H9 (cell line): ENCODE data around the gene ATAD2B. TPM values are rescaled to one million over a fixed set of nuclear protein-coding genes. Genes with fewer than 3 reads are reported as not detected.

ENCODE experiments used
- DNase-seq: peaks from one replicate; pipeline ENCODE4 v3.0.0-alpha.2; 2017
- H2AFZ ChIP-seq: one replicate; pipeline ENCODE4 v1.6.1; 2013; ENCODE audit warnings: mild to moderate bottlenecking, low read length, control low read depth, moderate library complexity
- H2AK5ac ChIP-seq: 2 replicates; pipeline ENCODE4 v1.6.1; 2013; ENCODE audit warnings: low read length, control low read depth, mixed read lengths; ENCODE audit not compliant: insufficient read length
- H2BK120ac ChIP-seq: one replicate; pipeline ENCODE4 v1.6.1; 2013; ENCODE audit warnings: low read depth, mild to moderate bottlenecking, low read length, control low read depth, inconsistent platforms; ENCODE audit not compliant: poor library complexity, severe bottlenecking
- H2BK12ac ChIP-seq: 2 replicates; pipeline ENCODE4 v1.6.1; 2013; ENCODE audit warnings: low read length, control low read depth, mixed read lengths, low read depth; ENCODE audit not compliant: insufficient read length
- H2BK15ac ChIP-seq: 2 replicates; pipeline ENCODE4 v1.6.1; 2013; ENCODE audit warnings: low read depth, low read length, control low read depth
- H2BK20ac ChIP-seq: one replicate; pipeline ENCODE4 v1.6.1; 2013; ENCODE audit warnings: low read depth, mild to moderate bottlenecking, low read length, control low read depth, inconsistent platforms; ENCODE audit not compliant: poor library complexity, severe bottlenecking
- H2BK5ac ChIP-seq: 2 replicates; pipeline ENCODE4 v1.6.1; 2013; ENCODE audit warnings: low read length, control low read depth, mixed read lengths; ENCODE audit not compliant: insufficient read length
- H3K14ac ChIP-seq: 2 replicates; pipeline ENCODE4 v1.6.1; 2013; ENCODE audit warnings: low read length, control low read depth; ENCODE audit not compliant: insufficient read depth
- H3K18ac ChIP-seq: 2 replicates; pipeline ENCODE4 v1.6.1; 2013; ENCODE audit warnings: low read depth, mild to moderate bottlenecking, mixed read lengths, low read length, control low read depth; ENCODE audit not compliant: insufficient read length
- H3K23ac ChIP-seq: 2 replicates; pipeline ENCODE4 v1.6.1; 2013; ENCODE audit warnings: low read length, control low read depth, mixed read lengths, low read depth; ENCODE audit not compliant: insufficient read length
- H3K23me2 ChIP-seq: 2 replicates; pipeline ENCODE4 v1.6.1; 2013; ENCODE audit warnings: low read depth, mild to moderate bottlenecking, mixed read lengths, low read length, control low read depth; ENCODE audit not compliant: insufficient read length, poor library complexity, severe bottlenecking
- H3K27ac ChIP-seq: 2 replicates; pipeline ENCODE4 v1.5.1; 2013; ENCODE audit warnings: low read length, control low read depth, mixed read lengths, low read depth; ENCODE audit not compliant: insufficient read length
- H3K27me3 ChIP-seq: 2 replicates; pipeline ENCODE4 v1.6.1; 2013; ENCODE audit warnings: low read length, control low read depth, inconsistent platforms; ENCODE audit not compliant: insufficient read depth
- H3K4ac ChIP-seq: 2 replicates; pipeline ENCODE4 v1.6.1; 2013; ENCODE audit warnings: low read depth, mild to moderate bottlenecking, control low read depth, inconsistent platforms, low read length, moderate library complexity
- H3K4me1 ChIP-seq: 2 replicates; pipeline ENCODE4 v1.6.1; 2013; ENCODE audit warnings: low read length, control low read depth, inconsistent platforms; ENCODE audit not compliant: insufficient read depth
- H3K4me2 ChIP-seq: 2 replicates; pipeline ENCODE4 v1.6.1; 2013; ENCODE audit warnings: low read length, control low read depth, mixed read lengths; ENCODE audit not compliant: insufficient read length, insufficient read depth
- H3K56ac ChIP-seq: 2 replicates; pipeline ENCODE4 v1.6.1; 2013; ENCODE audit warnings: low read depth, mild to moderate bottlenecking, mixed read lengths, low read length, control low read depth; ENCODE audit not compliant: insufficient read length
- H3K79me1 ChIP-seq: 2 replicates; pipeline ENCODE4 v1.6.1; 2013; ENCODE audit warnings: low read depth, mild to moderate bottlenecking, moderate library complexity, low read length, control low read depth, inconsistent platforms; ENCODE audit not compliant: insufficient read depth, poor library complexity, severe bottlenecking
- H3K79me2 ChIP-seq: 2 replicates; pipeline ENCODE4 v1.6.1; 2013; ENCODE audit warnings: low read length, control low read depth, inconsistent platforms; ENCODE audit not compliant: insufficient read depth
- H3K9ac ChIP-seq: 2 replicates; pipeline ENCODE4 v1.6.1; 2013; ENCODE audit warnings: low read length, control low read depth, mixed read lengths; ENCODE audit not compliant: insufficient read length; ENCODE audit errors: extremely low read depth
- H3K9me3 ChIP-seq: one replicate; pipeline ENCODE4 v1.6.1; 2013; ENCODE audit warnings: low read depth, low read length, inconsistent platforms; ENCODE audit not compliant: control insufficient read depth
- H3T11ph ChIP-seq: one replicate; pipeline ENCODE4 v1.6.1; 2013; ENCODE audit warnings: mild to moderate bottlenecking, low read length, control low read depth, inconsistent platforms
- H4K20me1 ChIP-seq: one replicate; pipeline ENCODE4 v1.6.1; 2013; ENCODE audit not compliant: control insufficient read depth, insufficient read length, insufficient read depth
- H4K5ac ChIP-seq: 2 replicates; pipeline ENCODE4 v1.6.1; 2013; ENCODE audit warnings: low read depth, mild to moderate bottlenecking, mixed read lengths, low read length, control low read depth; ENCODE audit not compliant: insufficient read length
- H4K8ac ChIP-seq: replicated peaks from 2 replicates; pipeline ENCODE4 v1.6.1; 2013; ENCODE audit warnings: low read length, control low read depth, mixed read lengths, low read depth; ENCODE audit not compliant: insufficient read length
- H4K91ac ChIP-seq: 2 replicates; pipeline ENCODE4 v1.6.1; 2013; ENCODE audit warnings: low read depth, mild to moderate bottlenecking, moderate library complexity, mixed read lengths, low read length, control low read depth; ENCODE audit not compliant: insufficient read length
- H3K27ac Mint-ChIP-seq, 3 experiments: 2 replicates in 2 of 3; 3 replicates in 1 of 3; pipeline ENCODE4 v1.8.0; 2020 to 2021; ENCODE audit warnings: mixed read lengths in 3 of 3, mild to moderate bottlenecking in 1 of 3, moderate library complexity in 1 of 3
- H3K27me3 Mint-ChIP-seq: 2 replicates; pipeline ENCODE4 v1.8.0; 2021; ENCODE audit warnings: low read depth, mild to moderate bottlenecking, moderate library complexity, mixed read lengths
- H3K36me3 Mint-ChIP-seq, 3 experiments: 2 replicates in 2 of 3; 3 replicates in 1 of 3; pipeline ENCODE4 v1.8.0; 2020 to 2021; ENCODE audit warnings: low read depth in 3 of 3, mixed read lengths in 3 of 3; ENCODE audit not compliant: insufficient read depth in 1 of 3
- H3K4me1 Mint-ChIP-seq, 2 experiments: 2 replicates each; pipeline ENCODE4 v1.8.0; 2020; ENCODE audit warnings: mixed read lengths in 2 of 2
- H3K4me3 Mint-ChIP-seq, 2 experiments: 2 replicates in 1 of 2; 3 replicates in 1 of 2; pipeline ENCODE4 v1.8.0; 2020 to 2021; ENCODE audit warnings: mild to moderate bottlenecking in 2 of 2, mixed read lengths in 2 of 2, moderate library complexity in 1 of 2
- H3K9me3 Mint-ChIP-seq, 2 experiments: 2 replicates in 1 of 2; 3 replicates in 1 of 2; pipeline ENCODE4 v1.8.0; 2020; ENCODE audit warnings: mild to moderate bottlenecking in 2 of 2, mixed read lengths in 2 of 2, moderate library complexity in 1 of 2
- WGBS: extraction: QIAGEN DNeasy Blood & Tissue Kit; methylation state at CpG from one replicate; pipeline ENCODE4 v1.1.7; 2013; ENCODE audit warnings: missing lambda C conversion rate, low lambda C conversion rate, mixed read lengths; ENCODE audit not compliant: insufficient read length; ENCODE audit errors: extremely low coverage; 5-methylcytosine and 5-hydroxymethylcytosine counted together
- total RNA-seq: library from RNA; stranded (reverse); gene quantifications from 2 replicates; pipeline ENCODE4 v1.2.1, GENCODE V29; 2021
- TF ChIP-seq, protein P1 (sequence below): fragments of 200-600 bp; sonication (generic); conservative IDR thresholded peaks from 3 replicates; pipeline ENCODE4 v1.8.0; 2021; ENCODE audit warnings: antibody characterized with exemption, mild to moderate bottlenecking

The ATAD2B gene
- total RNA-seq, 1 experiment from 2014 or later, result 21.4 TPM

DNA sequence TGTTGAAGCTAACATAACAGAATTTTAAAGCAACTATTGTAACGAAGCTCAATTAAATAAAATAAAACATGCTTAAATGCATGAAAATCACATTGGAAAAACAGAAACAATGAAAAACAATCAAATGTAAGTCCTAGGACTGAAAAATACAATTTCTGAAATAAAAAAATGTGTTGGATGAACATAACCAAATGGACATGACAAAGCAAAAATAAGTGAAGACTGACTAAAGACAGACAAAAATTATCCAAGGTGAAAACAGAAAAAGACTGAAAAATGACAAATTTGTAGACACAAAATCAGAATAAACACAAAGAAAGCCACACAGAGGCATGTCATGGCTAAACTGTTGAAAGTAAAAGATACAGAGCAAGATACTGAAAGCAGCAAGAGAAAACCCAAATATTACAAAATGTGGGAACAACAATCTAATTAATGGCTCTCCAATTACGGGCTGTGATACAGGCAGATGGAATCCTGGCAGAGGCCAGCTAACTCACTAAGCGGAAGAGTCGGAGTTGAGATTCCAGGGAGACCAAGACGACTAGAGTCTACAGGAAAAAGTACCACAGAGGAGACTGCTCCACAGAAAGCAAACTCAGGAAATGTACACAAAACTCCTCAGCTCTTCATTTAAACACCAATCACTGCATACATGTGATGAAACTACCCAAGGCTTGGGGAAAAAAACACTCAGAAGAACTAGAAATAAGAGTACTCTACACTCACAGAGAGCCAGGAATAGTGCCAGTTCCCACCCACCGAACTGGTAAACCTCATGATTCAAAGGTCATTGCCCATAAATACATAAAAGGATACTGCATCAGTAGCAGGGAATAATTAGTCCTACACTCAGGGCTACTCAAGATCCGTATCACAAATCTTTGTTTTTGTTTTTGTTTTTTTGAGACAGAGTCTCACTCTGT is 83.6 kb downstream of the ATAD2B start:
- Mint-ChIP-seq H3K36me3 (peaks cover 16 to 34% (median 17%) of the 10 kb centered on the region in 3 experiments), H3K4me3 (no peak overlapping the region), H3K4me1 (peaks cover 9 to 15% of the 10 kb centered on the region in 2 experiments), H3K27ac (peak overlapping the region; percentile 15 to 83 (median 27); a peak in 5 of 7 replicates), H3K27me3 (no peaks in the 10 kb centered on the region), H3K9me3 (peaks cover 4 to 5% of the 10 kb centered on the region in 2 experiments; a peak in 3 of 5 replicates)
- WGBS, result no CpG with 5 or more reads among the region's 7 CpGs
- Histone ChIP-seq H3K23ac (no peak overlapping the region), H2AK5ac (no peak overlapping the region), H4K5ac (no peak overlapping the region), H2BK20ac (no peak overlapping the region), H3K23me2 (no peaks in the 10 kb centered on the region), H2BK120ac (peak overlapping the region; percentile 23), H3K4ac (no peak overlapping the region), H2AFZ (no peak overlapping the region), H3K4me2 (no peak overlapping the region), H3K79me1 (no peaks in the 10 kb centered on the region), H2BK5ac (no peak overlapping the region), H3K14ac (no peak overlapping the region), H3K4me1 (no peaks in the 10 kb centered on the region), H3K79me2 (no peaks in the 10 kb centered on the region), H2BK12ac (no peak overlapping the region), H4K91ac (no peak overlapping the region), H3K27ac (no peak overlapping the region), H3K18ac (no peak overlapping the region), H3K56ac (no peak overlapping the region), H2BK15ac (no peak overlapping the region), H4K20me1 (no peaks in the 10 kb centered on the region), H4K8ac (no peak overlapping the region), H3T11ph (no peak overlapping the region), H3K9ac (no peak overlapping the region), H3K9me3 (no peaks in the 10 kb centered on the region), H3K27me3 (no peaks in the 10 kb centered on the region)
- TF ChIP-seq, protein P1, sequence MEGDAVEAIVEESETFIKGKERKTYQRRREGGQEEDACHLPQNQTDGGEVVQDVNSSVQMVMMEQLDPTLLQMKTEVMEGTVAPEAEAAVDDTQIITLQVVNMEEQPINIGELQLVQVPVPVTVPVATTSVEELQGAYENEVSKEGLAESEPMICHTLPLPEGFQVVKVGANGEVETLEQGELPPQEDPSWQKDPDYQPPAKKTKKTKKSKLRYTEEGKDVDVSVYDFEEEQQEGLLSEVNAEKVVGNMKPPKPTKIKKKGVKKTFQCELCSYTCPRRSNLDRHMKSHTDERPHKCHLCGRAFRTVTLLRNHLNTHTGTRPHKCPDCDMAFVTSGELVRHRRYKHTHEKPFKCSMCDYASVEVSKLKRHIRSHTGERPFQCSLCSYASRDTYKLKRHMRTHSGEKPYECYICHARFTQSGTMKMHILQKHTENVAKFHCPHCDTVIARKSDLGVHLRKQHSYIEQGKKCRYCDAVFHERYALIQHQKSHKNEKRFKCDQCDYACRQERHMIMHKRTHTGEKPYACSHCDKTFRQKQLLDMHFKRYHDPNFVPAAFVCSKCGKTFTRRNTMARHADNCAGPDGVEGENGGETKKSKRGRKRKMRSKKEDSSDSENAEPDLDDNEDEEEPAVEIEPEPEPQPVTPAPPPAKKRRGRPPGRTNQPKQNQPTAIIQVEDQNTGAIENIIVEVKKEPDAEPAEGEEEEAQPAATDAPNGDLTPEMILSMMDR, result no peak
- no peak for DNase-seq
